SU-DHL-6 (cell line): ENCODE measurements around the gene GTF3C6.
A peak's percentile ranks its signal among the peaks of the same experiment; 100 is the strongest.

ENCODE experiments used
- EZH2phosphoT487 ChIP-seq: fragments of 200-600 bp; sonication (generic), shearing (Covaris generic); conservative IDR thresholded peaks from 2 replicates; pipeline ENCODE4 v1.6.1; 2018; ENCODE audit warnings: mild to moderate bottlenecking, antibody characterized with exemption, low read length, moderate library complexity, mixed read lengths
- TF ChIP-seq, protein P1 (sequence below): fragments of 200-600 bp; sonication (generic); IDR thresholded peaks from one replicate; pipeline ENCODE4 v1.5.1; 2017; ENCODE audit warnings: antibody characterized with exemption, mild to moderate bottlenecking, low read length, moderate library complexity; ENCODE audit not compliant: insufficient read depth, poor library complexity, severe bottlenecking

DNA sequence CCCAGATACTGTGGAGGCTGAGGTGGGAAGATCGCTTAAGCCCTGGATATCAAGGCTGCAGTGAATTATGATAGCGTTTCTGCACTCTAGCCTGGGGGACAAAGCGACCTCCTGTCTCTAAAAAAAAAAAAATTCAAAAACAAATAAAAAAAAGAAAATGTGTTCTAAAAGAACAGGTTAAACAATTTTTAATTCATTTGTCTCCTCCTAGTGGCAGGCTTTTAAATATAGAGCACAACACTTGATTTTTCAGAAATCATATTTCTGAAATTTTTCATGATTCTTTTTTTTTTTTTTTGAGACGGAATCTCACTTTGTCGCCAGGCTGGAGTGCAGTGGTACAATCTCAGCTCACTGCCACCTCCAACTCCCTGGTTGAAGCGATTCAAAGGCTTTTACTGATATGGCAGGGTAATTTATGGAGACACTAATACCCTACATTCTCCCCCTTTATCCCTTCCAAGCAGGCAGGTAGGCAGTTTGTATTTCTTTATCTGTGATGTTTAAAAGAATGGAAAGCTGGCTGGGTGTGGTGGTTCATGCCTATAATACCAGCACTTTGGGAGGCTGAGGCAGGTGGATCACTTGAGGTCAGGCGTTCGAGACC is 8.7 kb upstream of the GTF3C6 start:
- TF ChIP-seq, protein P1, sequence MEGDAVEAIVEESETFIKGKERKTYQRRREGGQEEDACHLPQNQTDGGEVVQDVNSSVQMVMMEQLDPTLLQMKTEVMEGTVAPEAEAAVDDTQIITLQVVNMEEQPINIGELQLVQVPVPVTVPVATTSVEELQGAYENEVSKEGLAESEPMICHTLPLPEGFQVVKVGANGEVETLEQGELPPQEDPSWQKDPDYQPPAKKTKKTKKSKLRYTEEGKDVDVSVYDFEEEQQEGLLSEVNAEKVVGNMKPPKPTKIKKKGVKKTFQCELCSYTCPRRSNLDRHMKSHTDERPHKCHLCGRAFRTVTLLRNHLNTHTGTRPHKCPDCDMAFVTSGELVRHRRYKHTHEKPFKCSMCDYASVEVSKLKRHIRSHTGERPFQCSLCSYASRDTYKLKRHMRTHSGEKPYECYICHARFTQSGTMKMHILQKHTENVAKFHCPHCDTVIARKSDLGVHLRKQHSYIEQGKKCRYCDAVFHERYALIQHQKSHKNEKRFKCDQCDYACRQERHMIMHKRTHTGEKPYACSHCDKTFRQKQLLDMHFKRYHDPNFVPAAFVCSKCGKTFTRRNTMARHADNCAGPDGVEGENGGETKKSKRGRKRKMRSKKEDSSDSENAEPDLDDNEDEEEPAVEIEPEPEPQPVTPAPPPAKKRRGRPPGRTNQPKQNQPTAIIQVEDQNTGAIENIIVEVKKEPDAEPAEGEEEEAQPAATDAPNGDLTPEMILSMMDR, result peak; percentile 41
- TF ChIP-seq EZH2phosphoT487, result no peak
